ENCODE measurements around the gene G6PC3.

- TF ChIP-seq ZNF311 (tag by site-specific recombination; IDR thresholded peaks at IDR 0.05; ENCODE audit: borderline replicate concordance) (no peak), HOXC10 (CRISPR knock-in tag; IDR thresholded peaks at IDR 0.05) (no peak), ZNF660 (tag by site-specific recombination; IDR thresholded peaks at IDR 0.05) (no peak)
- TF ChIP-seq, protein P1, sequence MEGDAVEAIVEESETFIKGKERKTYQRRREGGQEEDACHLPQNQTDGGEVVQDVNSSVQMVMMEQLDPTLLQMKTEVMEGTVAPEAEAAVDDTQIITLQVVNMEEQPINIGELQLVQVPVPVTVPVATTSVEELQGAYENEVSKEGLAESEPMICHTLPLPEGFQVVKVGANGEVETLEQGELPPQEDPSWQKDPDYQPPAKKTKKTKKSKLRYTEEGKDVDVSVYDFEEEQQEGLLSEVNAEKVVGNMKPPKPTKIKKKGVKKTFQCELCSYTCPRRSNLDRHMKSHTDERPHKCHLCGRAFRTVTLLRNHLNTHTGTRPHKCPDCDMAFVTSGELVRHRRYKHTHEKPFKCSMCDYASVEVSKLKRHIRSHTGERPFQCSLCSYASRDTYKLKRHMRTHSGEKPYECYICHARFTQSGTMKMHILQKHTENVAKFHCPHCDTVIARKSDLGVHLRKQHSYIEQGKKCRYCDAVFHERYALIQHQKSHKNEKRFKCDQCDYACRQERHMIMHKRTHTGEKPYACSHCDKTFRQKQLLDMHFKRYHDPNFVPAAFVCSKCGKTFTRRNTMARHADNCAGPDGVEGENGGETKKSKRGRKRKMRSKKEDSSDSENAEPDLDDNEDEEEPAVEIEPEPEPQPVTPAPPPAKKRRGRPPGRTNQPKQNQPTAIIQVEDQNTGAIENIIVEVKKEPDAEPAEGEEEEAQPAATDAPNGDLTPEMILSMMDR (tag by site-specific recombination; IDR thresholded peaks at IDR 0.05): peak; percentile 96
These were observed 12.8 kb downstream of the G6PC3 start for GRCh38 chr17:44083250-44083849.
